Stimulated activated CD8-positive, alpha-beta memory T cell treated with anti-CD3 and anti-CD28 coated beads, Interleukin-4, amount 100 ng/mL, for 48 hours (primary cell): ENCODE results near the gene GXYLT2.

Experiments
- DNase-seq: peaks from one replicate; pipeline ENCODE4 v3.0.0-alpha.2; 2020

The GXYLT2 gene

GRCh38 chr3:73024836-73025235, 137.0 kb downstream of the GXYLT2 start:
- DNase-seq = no peak

- no peak for DNase-seq
Measured at GRCh38 chr3:73026111-73026759, 138.4 kb downstream of the GXYLT2 start.
